Measurements from ENCODE around the gene TMEM175. TPM values are rescaled to one million over a fixed set of nuclear protein-coding genes. Genes with fewer than 3 reads are reported as not detected.

TMEM175 gene
- total and polyA plus RNA-seq, 9 of the 15 experiments (the other 6 are each of a cell fraction or from before 2014, with no cell fraction given) = 0.13 to 30.9 (median 9.4) TPM

- no peak for TF ChIP-seq ETV5 (CRISPR knock-in tag; IDR thresholded peaks at IDR 0.05; ENCODE audit: low read depth)
- TF ChIP-seq CUX1 (CRISPR knock-in tag; IDR thresholded peaks at IDR 0.05) = no peak
- TF ChIP-seq, protein P1, sequence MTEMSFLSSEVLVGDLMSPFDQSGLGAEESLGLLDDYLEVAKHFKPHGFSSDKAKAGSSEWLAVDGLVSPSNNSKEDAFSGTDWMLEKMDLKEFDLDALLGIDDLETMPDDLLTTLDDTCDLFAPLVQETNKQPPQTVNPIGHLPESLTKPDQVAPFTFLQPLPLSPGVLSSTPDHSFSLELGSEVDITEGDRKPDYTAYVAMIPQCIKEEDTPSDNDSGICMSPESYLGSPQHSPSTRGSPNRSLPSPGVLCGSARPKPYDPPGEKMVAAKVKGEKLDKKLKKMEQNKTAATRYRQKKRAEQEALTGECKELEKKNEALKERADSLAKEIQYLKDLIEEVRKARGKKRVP (CRISPR knock-in tag; IDR thresholded peaks at IDR 0.05) = 0 out of 2 replicates have a peak, but pooled peaks have one; percentile 26
- TF ChIP-seq COPS2 (conservative IDR thresholded peaks at IDR 0.05) = no peak
- 0 out of 2 replicates have a peak, but pooled peaks have one; percentile 33 for TF ChIP-seq MITF (IDR thresholded peaks at IDR 0.05)
- no peak for TF ChIP-seq SREBF1 (IDR thresholded peaks at IDR 0.05; ENCODE audit: borderline replicate concordance, low read depth, low read length)
- no peak for TF ChIP-seq ZNF41 (CRISPR knock-in tag; conservative IDR thresholded peaks at IDR 0.05)
- no peak for TF ChIP-seq ZBTB43 (CRISPR knock-in tag; IDR thresholded peaks at IDR 0.05)
- TF ChIP-seq NFRKB (IDR thresholded peaks at IDR 0.05; ENCODE audit: low read depth) = no peak
- no peak for TF ChIP-seq MTA3 (IDR thresholded peaks at IDR 0.05; ENCODE audit: borderline replicate concordance)
- no peak for TF ChIP-seq ZKSCAN3 (CRISPR knock-in tag; IDR thresholded peaks at IDR 0.05)
- TF ChIP-seq CBFA2T2 (conservative IDR thresholded peaks at IDR 0.05) = no peak
- TF ChIP-seq ETV6 (IDR thresholded peaks at IDR 0.05; ENCODE audit: borderline replicate concordance in 1 of 2, low read depth in 2 of 2, low read length in 1 of 2) = no peak
- TF ChIP-seq ETV6 (CRISPR knock-in tag; IDR thresholded peaks at IDR 0.05; ENCODE audit: borderline replicate concordance) = no peak
- TF ChIP-seq, protein P2, sequence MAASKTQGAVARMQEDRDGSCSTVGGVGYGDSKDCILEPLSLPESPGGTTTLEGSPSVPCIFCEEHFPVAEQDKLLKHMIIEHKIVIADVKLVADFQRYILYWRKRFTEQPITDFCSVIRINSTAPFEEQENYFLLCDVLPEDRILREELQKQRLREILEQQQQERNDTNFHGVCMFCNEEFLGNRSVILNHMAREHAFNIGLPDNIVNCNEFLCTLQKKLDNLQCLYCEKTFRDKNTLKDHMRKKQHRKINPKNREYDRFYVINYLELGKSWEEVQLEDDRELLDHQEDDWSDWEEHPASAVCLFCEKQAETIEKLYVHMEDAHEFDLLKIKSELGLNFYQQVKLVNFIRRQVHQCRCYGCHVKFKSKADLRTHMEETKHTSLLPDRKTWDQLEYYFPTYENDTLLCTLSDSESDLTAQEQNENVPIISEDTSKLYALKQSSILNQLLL (CRISPR knock-in tag; IDR thresholded peaks at IDR 0.05; ENCODE audit: borderline replicate concordance) = no peak
- peak; percentile 15 for TF ChIP-seq CCNT2 (IDR thresholded peaks at IDR 0.05; ENCODE audit: borderline replicate concordance, extremely low read depth, insufficient read length, low read depth, low read length)
Observed at GRCh38 chr4:973431-974397, 41.5 kb downstream of the TMEM175 start, which contains the start of gene DGKQ (continued).

Data from K562 (cell line).